Activated T-helper 1 cell treated with anti-CD3 and anti-CD28 coated beads, Interleukin-12 subunit alpha, Interleukin-12 subunit beta, Interleukin-2, Interleukin-4 antibody, amounts not matched to agents 30 ng/mL and 10 ng/mL and 1 ng/mL, durations not matched to agents 14 hours and 24 hours and 36 hours (primary cell): ENCODE results near the gene EPSTI1. TPM values are rescaled to one million over a fixed set of nuclear protein-coding genes. Genes with fewer than 3 reads are reported as not detected.
A peak's percentile ranks its signal among the peaks of the same experiment; 100 is the strongest.
"Not testable (repeated sequence)": the region's sequence is repeated elsewhere in the genome, so short reads cannot be mapped to it uniquely, and the experiment has no call there.

ENCODE experiments used
- DNase-seq: peaks from one replicate; pipeline ENCODE4 v3.0.0; 2021; ENCODE audit warnings: low spot score
- H3K27ac Mint-ChIP-seq: one replicate; pipeline ENCODE4 v1.8.0; 2021; ENCODE audit warnings: mild to moderate bottlenecking, mixed read lengths
- H3K27me3 Mint-ChIP-seq: one replicate; pipeline ENCODE4 v1.8.0; 2022; ENCODE audit warnings: mild to moderate bottlenecking, moderate library complexity, mixed read lengths; ENCODE audit not compliant: insufficient read depth
- H3K36me3 Mint-ChIP-seq: one replicate; pipeline ENCODE4 v1.8.0; 2021; ENCODE audit warnings: low read depth, mixed read lengths
- H3K4me1 Mint-ChIP-seq: one replicate; pipeline ENCODE4 v1.8.0; 2021; ENCODE audit warnings: low read depth, mixed read lengths
- H3K4me3 Mint-ChIP-seq: one replicate; pipeline ENCODE4 v1.8.0; 2021; ENCODE audit warnings: mild to moderate bottlenecking, moderate library complexity, mixed read lengths
- H3K9me3 Mint-ChIP-seq: one replicate; pipeline ENCODE4 v1.8.0; 2021; ENCODE audit warnings: mixed read lengths
- intact Hi-C: fragments of 100-400 bp; cut with micrococcal nuclease; formaldehyde crosslinking; loops from one replicate; pipeline ENCODE4 v1.15.1; 2024
- total RNA-seq: library from RNA; stranded (reverse); gene quantifications from 2 replicates; pipeline ENCODE4 v1.2.3, GENCODE V29; 2022

The EPSTI1 gene, protein sequence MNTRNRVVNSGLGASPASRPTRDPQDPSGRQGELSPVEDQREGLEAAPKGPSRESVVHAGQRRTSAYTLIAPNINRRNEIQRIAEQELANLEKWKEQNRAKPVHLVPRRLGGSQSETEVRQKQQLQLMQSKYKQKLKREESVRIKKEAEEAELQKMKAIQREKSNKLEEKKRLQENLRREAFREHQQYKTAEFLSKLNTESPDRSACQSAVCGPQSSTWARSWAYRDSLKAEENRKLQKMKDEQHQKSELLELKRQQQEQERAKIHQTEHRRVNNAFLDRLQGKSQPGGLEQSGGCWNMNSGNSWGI
- 18.6 and 19.3 TPM in 2 replicates for total RNA-seq

DNA sequence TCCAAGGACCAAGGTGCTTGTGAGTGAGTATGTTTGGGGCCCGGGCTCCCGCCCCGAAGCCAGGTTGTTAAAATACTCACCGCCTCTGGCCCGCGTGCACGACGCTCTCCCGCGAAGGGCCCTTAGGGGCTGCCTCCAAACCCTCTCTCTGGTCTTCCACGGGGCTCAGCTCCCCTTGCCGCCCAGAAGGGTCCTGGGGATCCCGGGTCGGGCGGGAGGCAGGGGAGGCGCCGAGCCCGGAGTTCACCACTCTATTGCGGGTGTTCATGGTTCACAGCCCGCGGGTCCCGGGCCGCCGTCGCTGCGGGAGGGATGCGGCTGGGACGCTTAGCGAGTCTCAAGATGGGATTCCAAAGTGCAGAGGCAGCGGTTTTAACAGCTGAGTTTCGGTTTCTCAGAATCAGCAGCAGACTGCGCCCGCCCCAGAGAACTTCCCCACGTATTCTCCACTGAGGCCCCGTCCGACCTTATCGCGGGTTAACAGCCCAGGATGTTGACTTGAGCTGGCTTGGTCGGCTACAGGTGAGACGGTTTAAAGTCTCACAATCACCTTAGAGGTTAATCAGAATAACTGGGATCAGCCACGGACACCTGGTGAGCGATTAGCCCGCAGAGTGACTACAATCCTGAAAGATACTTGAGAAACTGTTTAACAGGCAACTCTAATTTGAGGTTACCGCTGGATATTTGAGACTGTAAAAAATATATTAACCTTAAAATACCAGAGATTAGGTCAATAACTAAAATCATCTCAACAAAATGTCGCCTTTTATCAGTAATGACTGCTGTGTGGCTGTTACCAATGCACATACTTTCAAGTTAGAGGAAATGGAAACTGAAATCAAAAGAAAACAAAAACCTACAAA is at the start of gene EPSTI1:
Gene EPSTI1 (minus strand): TSS at position 344 of the 866 bp plus-strand sequence. CDS start 76 bp downstream, at position 268.
- Mint-ChIP-seq H3K4me3 (peak within 1 kb of the TSS; percentile 95), H3K4me1 (peaks cover 76% of the 10 kb centered on the region), H3K27ac (peak within 1 kb of the TSS; percentile 97), H3K27me3 (no peaks in the 10 kb centered on the region), H3K36me3 (peaks cover 6% of the 10 kb centered on the region), H3K9me3 (no peaks in the 10 kb centered on the region)
- peak; percentile 80 for DNase-seq
- intact Hi-C loops: loop anchor here (1.0 to 10.0 kb wide), 7 partner anchors 22 to 1583 kb away; partner anchors contain the start of genes DNAJC15 and TSC22D1

DNA sequence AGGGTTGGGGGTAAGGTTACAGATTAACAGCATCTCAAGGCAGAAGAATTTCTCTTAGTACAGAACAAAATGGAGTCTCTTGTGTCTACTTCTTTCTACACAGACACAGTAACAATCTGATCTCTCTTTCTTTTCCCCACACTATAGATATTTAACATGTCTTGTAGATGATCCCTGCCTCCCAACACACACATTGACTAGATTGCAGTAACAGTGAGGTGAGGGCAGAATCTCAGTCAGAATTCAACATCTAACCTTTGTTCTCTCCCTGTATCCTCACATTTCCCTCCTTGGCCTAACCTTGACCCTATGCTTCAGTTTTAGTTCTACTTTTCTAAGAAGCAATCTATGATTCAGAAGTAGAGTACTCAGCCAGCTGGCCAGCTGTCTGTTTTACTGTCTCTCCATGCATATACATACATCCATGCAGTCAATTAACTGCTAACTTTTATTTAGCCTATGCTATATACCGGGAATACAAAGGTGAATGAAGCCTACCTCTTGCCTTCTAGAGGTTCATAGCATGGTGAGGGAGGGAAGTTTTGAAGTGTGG is 49.4 kb upstream of the EPSTI1 start:
- no peak overlapping the region for H3K4me3 Mint-ChIP-seq
- intact Hi-C loops: loop anchor here (5.0 to 10.0 kb wide), 2 partner anchors 69 to 767 kb away; partner anchors contain the start of gene AKAP11
- DNase-seq: no peak
- H3K9me3 Mint-ChIP-seq: peaks cover 4% of the 10 kb centered on the region
- peaks cover 51% of the 10 kb centered on the region for H3K4me1 Mint-ChIP-seq
- H3K27ac Mint-ChIP-seq: no peak overlapping the region
- peaks cover 37% of the 10 kb centered on the region for H3K36me3 Mint-ChIP-seq
- no peaks in the 10 kb centered on the region for H3K27me3 Mint-ChIP-seq

DNA sequence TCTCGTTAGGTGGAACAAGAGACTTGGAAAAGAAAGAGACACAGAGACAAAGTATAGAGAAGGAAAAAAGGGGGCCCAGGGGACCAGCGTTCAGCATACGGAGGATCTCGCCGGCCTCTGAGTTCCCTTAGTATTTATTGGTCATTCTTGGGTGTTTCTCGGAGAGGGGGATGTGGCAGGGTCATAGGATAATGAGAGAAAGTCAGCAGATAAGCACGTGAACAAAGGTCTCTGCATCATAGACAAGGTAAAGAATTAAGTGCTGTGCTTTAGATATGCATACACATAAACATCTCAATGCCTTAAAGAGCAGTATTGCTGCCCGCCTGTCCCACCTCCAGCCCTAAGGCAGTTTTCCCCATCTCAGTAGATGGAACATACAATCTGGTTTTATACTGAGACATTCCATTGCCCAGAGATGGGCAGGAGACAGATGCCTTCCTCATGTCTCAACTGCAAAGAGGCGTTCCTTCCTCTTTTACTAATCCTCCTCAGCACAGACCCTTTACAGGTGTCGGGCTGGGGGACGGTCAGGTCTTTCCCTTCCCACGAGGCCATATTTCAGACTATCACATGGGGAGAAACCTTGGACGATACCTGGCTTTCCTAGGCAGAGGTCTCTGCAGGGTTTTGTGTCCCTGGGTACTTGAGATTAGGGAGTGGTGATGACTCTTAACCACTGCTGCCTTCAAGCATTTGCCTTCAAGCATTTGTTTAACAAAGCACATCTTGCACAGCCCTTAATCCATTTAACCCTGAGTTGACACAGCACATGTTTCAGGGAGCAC is 48.7 kb upstream of the EPSTI1 start:
- not testable (repeated sequence) for H3K4me3 Mint-ChIP-seq, H3K27me3 Mint-ChIP-seq, DNase-seq, H3K9me3 Mint-ChIP-seq, H3K27ac Mint-ChIP-seq
- intact Hi-C loops: loop anchor here (5.0 to 10.0 kb wide), 2 partner anchors 68 to 766 kb away; partner anchors contain the start of gene AKAP11
- Mint-ChIP-seq H3K36me3 (peaks cover 33% of the 10 kb centered on the region), H3K4me1 (peaks cover 45% of the 10 kb centered on the region)

DNA sequence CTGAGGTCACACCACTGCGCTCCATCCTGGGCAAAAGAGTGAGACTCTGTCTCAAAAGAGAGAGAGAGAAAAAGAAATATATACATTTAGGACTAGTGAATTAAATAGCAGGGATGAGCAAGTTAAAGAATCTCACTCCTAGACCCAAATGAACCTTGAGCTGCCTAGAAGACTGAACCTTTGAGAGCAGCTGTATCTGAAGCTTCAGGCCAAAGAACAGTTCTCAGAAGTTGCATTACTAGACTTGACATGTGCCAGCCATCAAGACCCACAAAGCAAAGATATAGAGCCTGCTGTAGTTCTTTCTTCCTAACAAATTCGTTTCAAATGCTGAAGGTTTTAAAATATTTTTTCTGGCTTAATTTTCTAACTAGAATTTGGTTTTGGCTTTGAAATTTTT is 47.9 kb upstream of the EPSTI1 start:
- intact Hi-C loops: loop anchor here (5.0 to 10.0 kb wide), 2 partner anchors 68 to 765 kb away; partner anchors contain the start of gene AKAP11

DNA sequence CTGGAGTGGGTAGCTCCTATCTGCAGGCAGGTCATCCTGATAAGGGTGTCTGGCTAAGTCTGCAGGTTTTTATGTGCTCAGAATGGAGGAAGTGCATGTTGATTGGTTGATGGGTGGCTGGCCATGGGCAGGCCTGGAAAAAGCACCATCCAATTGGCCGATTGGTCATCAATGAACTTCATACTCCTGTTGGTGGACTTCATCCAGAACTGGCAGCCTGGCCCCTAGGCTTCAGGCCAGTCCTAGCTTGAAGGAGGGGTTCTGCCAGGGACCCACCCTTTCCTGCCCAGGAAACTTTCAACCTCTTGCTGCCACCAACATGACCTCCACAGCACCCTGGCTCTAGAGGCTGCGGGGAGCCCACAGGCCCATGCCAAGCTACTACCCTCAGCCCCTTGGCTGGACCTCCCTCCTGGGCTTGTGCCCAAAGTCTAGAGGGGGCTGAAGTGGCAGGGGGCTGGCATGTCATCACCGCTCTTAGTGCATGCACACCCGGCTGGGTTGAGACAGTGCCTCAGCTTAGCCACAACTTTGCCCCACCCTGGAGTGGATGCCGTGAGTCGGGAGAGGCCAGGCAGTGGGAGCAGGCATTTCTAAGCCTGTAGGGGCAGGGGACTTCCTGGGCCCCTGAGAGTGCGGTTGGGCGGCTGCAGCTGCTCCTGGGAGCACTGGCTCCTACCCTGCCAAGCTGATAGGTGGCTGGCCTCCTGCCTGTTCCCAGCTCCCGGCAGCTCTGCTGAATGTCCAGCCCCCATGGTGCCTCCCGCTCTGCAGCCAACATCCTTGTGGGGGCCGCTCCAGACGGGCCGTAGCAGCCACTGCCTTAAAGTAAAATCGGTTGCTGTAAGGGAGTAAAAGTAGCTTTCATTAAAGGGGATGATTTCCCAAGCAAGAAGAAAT is 44.6 kb upstream of the EPSTI1 start:
- no peaks in the 10 kb centered on the region for H3K27me3 Mint-ChIP-seq
- H3K27ac Mint-ChIP-seq: no peak overlapping the region
- intact Hi-C loops: no loop called here
- no peak for DNase-seq
- no peaks in the 10 kb centered on the region for H3K9me3 Mint-ChIP-seq
- H3K36me3 Mint-ChIP-seq: peaks cover 25% of the 10 kb centered on the region
- peaks cover 4% of the 10 kb centered on the region for H3K4me1 Mint-ChIP-seq
- H3K4me3 Mint-ChIP-seq: no peak overlapping the region

More for the DNA sequence above, 47.9 kb upstream of the EPSTI1 start:
- no peak overlapping the region for H3K4me3 Mint-ChIP-seq
- peaks cover 31% of the 10 kb centered on the region for H3K36me3 Mint-ChIP-seq
- H3K27ac Mint-ChIP-seq: no peak overlapping the region
- no peaks in the 10 kb centered on the region for H3K27me3 Mint-ChIP-seq
- peaks cover 4% of the 10 kb centered on the region for H3K9me3 Mint-ChIP-seq
- no peak for DNase-seq
- H3K4me1 Mint-ChIP-seq: peaks cover 37% of the 10 kb centered on the region

DNA sequence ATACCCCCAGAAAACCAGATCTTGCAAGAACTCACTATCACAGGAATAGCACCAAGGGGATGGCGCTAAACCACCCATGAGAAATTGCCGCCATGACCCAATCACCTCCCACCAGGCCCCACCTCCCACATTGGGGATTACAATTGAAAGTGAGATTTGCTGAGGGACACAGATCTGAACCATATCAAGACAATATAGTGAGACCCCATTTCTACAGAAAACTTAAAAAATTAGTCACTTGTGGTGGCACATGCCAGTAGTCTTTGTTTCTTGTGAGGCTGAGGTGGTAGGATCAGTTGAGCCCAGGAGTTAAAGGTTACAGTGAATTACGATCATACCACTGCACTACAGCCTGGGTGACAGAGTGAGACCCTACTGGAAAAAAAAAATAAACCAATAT is 41.0 kb upstream of the EPSTI1 start:
- DNase-seq: no peak
- no peaks in the 10 kb centered on the region for H3K9me3 Mint-ChIP-seq
- intact Hi-C loops: no loop called here
- H3K27me3 Mint-ChIP-seq: peaks cover 1% of the 10 kb centered on the region
- peaks cover 30% of the 10 kb centered on the region for H3K36me3 Mint-ChIP-seq
- H3K4me3 Mint-ChIP-seq: no peak overlapping the region
- H3K4me1 Mint-ChIP-seq: peaks cover 12% of the 10 kb centered on the region
- H3K27ac Mint-ChIP-seq: no peak overlapping the region

DNA sequence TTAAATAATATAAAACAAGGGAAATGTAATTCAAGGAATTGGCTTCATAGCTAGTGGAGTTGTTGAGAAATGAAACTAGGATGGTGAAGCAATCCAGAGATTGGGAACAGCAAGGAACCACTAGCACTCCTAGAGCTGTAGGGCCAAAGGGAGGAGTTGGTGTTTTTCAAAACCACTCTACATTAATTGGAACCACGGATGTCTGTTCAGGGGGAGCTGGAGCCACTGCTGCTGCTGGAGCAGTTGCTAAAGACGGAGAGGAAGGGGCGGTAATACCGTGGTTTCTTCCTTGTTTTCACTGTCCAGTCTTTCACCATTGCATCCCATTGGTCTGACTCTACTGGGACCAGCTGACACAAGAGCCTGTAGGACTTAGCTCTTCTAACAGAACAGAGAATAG is 39.8 kb upstream of the EPSTI1 start:
- no peak for DNase-seq
- H3K27ac Mint-ChIP-seq: no peak overlapping the region
- peaks cover 15% of the 10 kb centered on the region for H3K4me1 Mint-ChIP-seq

DNA sequence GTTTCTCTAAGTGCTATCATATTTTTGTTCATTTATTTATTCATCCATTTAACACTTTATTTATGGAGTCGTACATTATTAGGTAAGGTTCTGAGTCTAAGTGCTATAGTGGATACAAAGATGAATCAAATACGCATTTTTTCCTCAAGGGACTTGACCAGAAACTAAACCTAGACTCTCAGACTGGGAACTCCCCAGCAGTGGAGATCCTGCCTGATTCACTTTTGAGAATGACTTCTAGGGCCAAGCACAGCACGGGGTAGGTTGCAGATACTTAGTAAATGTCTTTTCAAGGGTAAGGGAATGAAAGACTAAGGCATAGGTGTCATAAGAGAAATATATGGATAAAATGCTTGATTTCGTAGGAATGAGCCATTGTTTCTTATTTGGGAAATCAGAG is 38.5 kb upstream of the EPSTI1 start:
- H3K4me3 Mint-ChIP-seq: no peak overlapping the region
- no peak for DNase-seq
- H3K27me3 Mint-ChIP-seq: peaks cover 1% of the 10 kb centered on the region
- no peaks in the 10 kb centered on the region for H3K9me3 Mint-ChIP-seq
- H3K4me1 Mint-ChIP-seq: peaks cover 16% of the 10 kb centered on the region
- H3K36me3 Mint-ChIP-seq: peaks cover 29% of the 10 kb centered on the region
- intact Hi-C loops: no loop called here
- no peak overlapping the region for H3K27ac Mint-ChIP-seq

More for the DNA sequence above, 39.8 kb upstream of the EPSTI1 start:
- H3K4me3 Mint-ChIP-seq: no peak overlapping the region
- peaks cover 29% of the 10 kb centered on the region for H3K36me3 Mint-ChIP-seq
- H3K9me3 Mint-ChIP-seq: no peaks in the 10 kb centered on the region
- H3K27me3 Mint-ChIP-seq: peaks cover 1% of the 10 kb centered on the region
- intact Hi-C loops: no loop called here

DNA sequence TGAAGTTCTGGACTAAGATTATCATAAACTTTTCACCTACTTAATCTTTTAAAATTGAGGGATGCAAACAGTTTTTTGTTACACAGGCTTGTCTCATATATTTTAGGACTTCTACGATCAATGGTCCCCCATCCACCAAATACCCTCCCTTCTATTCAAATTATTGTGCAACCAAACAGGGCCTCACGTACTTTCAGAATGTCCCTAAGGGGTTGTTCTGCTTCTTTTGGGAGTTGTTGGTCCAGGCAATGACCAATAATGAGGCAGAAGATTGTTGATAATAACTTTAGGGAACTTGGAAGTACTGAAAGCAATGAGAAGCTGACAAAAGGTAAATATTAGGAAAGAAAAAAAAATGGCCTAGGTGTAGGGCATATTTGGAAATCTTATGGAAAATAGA is 34.2 kb upstream of the EPSTI1 start:
- Mint-ChIP-seq H3K9me3 (no peaks in the 10 kb centered on the region), H3K27ac (no peak overlapping the region), H3K36me3 (peaks cover 23% of the 10 kb centered on the region), H3K27me3 (peaks cover 1% of the 10 kb centered on the region), H3K4me3 (no peak overlapping the region), H3K4me1 (peaks cover 38% of the 10 kb centered on the region)
- DNase-seq: no peak
- intact Hi-C loops: loop anchor here (10.0 kb wide), 1 partner anchor 531 kb away; no protein-coding TSS in a partner anchor

DNA sequence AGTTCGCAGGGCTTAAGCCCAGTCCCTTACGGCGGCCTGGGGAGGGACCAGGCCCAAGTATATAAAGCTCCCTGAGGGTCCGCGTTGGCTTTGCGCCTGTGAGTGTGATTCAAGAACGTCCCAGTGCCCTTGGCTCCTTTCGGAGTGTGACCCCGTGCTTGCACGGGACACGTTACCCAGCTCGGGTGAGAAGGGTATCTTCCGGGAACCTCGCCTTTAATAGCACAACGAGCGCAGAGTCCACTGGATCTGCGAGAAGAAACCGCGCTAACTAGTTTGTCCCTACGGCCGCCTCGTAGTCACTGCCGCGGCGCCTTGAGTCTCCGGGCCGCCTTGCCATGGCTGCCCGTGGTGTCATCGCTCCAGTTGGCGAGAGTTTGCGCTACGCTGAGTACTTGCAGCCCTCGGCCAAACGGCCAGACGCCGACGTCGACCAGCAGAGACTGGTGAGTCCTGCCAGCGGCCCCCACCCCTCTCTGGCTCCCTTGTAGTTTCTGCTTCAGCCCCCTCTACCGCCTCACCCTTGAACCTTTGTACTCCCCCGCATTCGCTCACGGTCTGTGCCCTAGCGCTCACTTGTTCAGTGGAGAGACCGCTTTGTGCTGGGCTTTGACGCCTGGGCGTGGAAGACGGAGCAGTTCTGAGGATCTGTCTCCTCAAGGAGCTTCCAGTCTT is 31.4 kb upstream of the EPSTI1 start, which contains the start of gene DNAJC15:
Gene DNAJC15 (plus strand): TSS at position 298 of the 675 bp plus-strand sequence. CDS start 41 bp downstream, at position 339.
- no peaks in the 10 kb centered on the region for H3K27me3 Mint-ChIP-seq
- intact Hi-C loops: loop anchor here (1.0 to 10.0 kb wide), 6 partner anchors 19 to 529 kb away; partner anchors contain the start of gene EPSTI1
- no peaks in the 10 kb centered on the region for H3K9me3 Mint-ChIP-seq
- DNase-seq: peak; percentile 78
- peaks cover 12% of the 10 kb centered on the region for H3K36me3 Mint-ChIP-seq
- peak within 1 kb of the TSS; percentile 89 for H3K27ac Mint-ChIP-seq
- H3K4me3 Mint-ChIP-seq: peak within 1 kb of the TSS; percentile 96
- H3K4me1 Mint-ChIP-seq: peaks cover 30% of the 10 kb centered on the region

DNA sequence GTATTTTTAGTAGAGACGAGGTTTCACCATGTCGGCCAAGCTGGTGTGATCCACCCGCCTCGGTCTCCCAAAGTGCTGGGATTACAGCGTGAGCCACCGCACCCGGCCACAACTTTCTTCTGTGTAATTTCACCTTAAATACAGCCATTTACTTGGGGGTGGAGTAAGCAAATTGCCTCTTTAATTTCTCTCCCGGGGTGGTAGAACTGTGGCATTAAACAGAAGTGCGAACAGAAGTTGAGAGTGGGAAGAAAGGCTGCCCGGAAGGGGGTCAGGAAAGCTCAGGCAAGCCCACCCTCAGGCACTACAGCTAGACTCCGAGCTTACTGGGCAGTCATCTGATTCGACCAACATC is 30.9 kb upstream of the EPSTI1 start:
- no peaks in the 10 kb centered on the region for H3K27me3 Mint-ChIP-seq
- no peaks in the 10 kb centered on the region for H3K9me3 Mint-ChIP-seq
- H3K27ac Mint-ChIP-seq: peak overlapping the region; percentile 52
- intact Hi-C loops: loop anchor here (1.0 to 10.0 kb wide), 6 partner anchors 19 to 528 kb away; partner anchors contain the start of gene EPSTI1
- H3K36me3 Mint-ChIP-seq: peaks cover 7% of the 10 kb centered on the region
- H3K4me3 Mint-ChIP-seq: peak overlapping the region; percentile 96
- DNase-seq: no peak
- peaks cover 26% of the 10 kb centered on the region for H3K4me1 Mint-ChIP-seq
